Measurements from ENCODE around the gene SUN1. TPM values are rescaled to one million over a fixed set of nuclear protein-coding genes. Genes with fewer than 3 reads are reported as not detected.

The SUN1 gene
- total and polyA plus RNA-seq, 2 experiments from 2014 or later = 63.3 to 145 TPM

- no peak for DNase-seq (ENCODE audit: low spot score)
These were observed 10.6 kb upstream of the SUN1 start for GRCh38 chr7:821688-822087.

GRCh38 chr7:822692-823276 is 9.5 kb upstream of the SUN1 start:
- H3K27me3 ChIP-seq (ENCODE audit: insufficient read depth) = no peaks in the 10 kb centered on the region
- H3K4me1 ChIP-seq (ENCODE audit: insufficient read depth) = peaks cover 27% of the 10 kb centered on the region
- no peak overlapping the region for H3K4me2 ChIP-seq
- no peaks in the 10 kb centered on the region for H3K9me2 ChIP-seq (ENCODE audit: insufficient read depth)
- no peak overlapping the region for H2AFZ ChIP-seq
- DNase-seq (ENCODE audit: low spot score) = peak; percentile 83
- H3K9me3 Mint-ChIP-seq = no peaks in the 10 kb centered on the region; the same call in 2 of the 3 replicates
- peak overlapping the region; percentile 51 for H3K27ac Mint-ChIP-seq
- peaks cover 24% of the 10 kb centered on the region for H3K36me3 Mint-ChIP-seq (ENCODE audit: low read depth)
- ATAC-seq = peak; percentile 90
- no peak overlapping the region for H3K4me3 ChIP-seq
- peaks cover 65% of the 10 kb centered on the region for H4K20me1 ChIP-seq (replicated peaks; ENCODE audit: insufficient read depth)
- H3K27me3 Mint-ChIP-seq (ENCODE audit: insufficient read depth, low read depth, poor library complexity) = peaks cover 6% of the 10 kb centered on the region
- peaks cover 62% of the 10 kb centered on the region for H3K4me1 Mint-ChIP-seq
- H3K27ac ChIP-seq (ENCODE audit: low read depth) = 0 out of 2 replicates have a peak overlapping the region, but pooled peaks have one; percentile 76
- no peaks in the 10 kb centered on the region for H3K36me3 ChIP-seq (ENCODE audit: insufficient read depth)
- peaks cover 10% of the 10 kb centered on the region; the same call in 1 of the 2 replicates for H3F3A ChIP-seq (replicated peaks; ENCODE audit: low read depth)
- H3K4me3 Mint-ChIP-seq = no peak overlapping the region; the same call in 2 of the 3 replicates
- peaks cover 100% of the 10 kb centered on the region for H3K79me2 ChIP-seq (replicated peaks; ENCODE audit: insufficient read depth)
- TF ChIP-seq CTCF (conservative IDR thresholded peaks at IDR 0.05; ENCODE audit: low read depth in 2 of 2) (peak; percentile 68 to 82), JUNB (IDR thresholded peaks at IDR 0.05; ENCODE audit: unreplicated experiment) (no peak)

More at GRCh38 chr7:821688-822087, 10.6 kb upstream of the SUN1 start:
- Histone ChIP-seq H4K20me1 (replicated peaks; ENCODE audit: insufficient read depth) (peaks cover 60% of the 10 kb centered on the region), H3K9me2 (ENCODE audit: insufficient read depth) (no peaks in the 10 kb centered on the region), H3K36me3 (ENCODE audit: insufficient read depth) (no peaks in the 10 kb centered on the region), H3K4me2 (no peak overlapping the region), H3K27me3 (ENCODE audit: insufficient read depth) (no peaks in the 10 kb centered on the region), H3K4me1 (ENCODE audit: insufficient read depth) (peaks cover 30% of the 10 kb centered on the region), H3K79me2 (replicated peaks; ENCODE audit: insufficient read depth) (peaks cover 98% of the 10 kb centered on the region), H3F3A (replicated peaks; ENCODE audit: low read depth) (peaks cover 10% of the 10 kb centered on the region; the same call in 1 of the 2 replicates), H2AFZ (no peak overlapping the region), H3K4me3 (no peak overlapping the region), H3K27ac (ENCODE audit: low read depth) (0 out of 2 replicates have a peak overlapping the region, but pooled peaks have one; percentile 7)
- peak overlapping the region; percentile 26; the same call in 1 of the 2 replicates for H3K27ac Mint-ChIP-seq
- peaks cover 29% of the 10 kb centered on the region for H3K36me3 Mint-ChIP-seq (ENCODE audit: low read depth)
- peaks cover 14% of the 10 kb centered on the region for H3K27me3 Mint-ChIP-seq (ENCODE audit: insufficient read depth, low read depth, poor library complexity)
- ATAC-seq = no peak
- no peaks in the 10 kb centered on the region; the same call in 2 of the 3 replicates for H3K9me3 Mint-ChIP-seq
- H3K4me1 Mint-ChIP-seq = peaks cover 66% of the 10 kb centered on the region
- no peak overlapping the region for H3K4me3 Mint-ChIP-seq
- TF ChIP-seq NANOG (IDR thresholded peaks at IDR 0.05; ENCODE audit: borderline replicate concordance) = no peak
- TF ChIP-seq CTCF (conservative IDR thresholded peaks at IDR 0.05; ENCODE audit: low read depth in 2 of 2) = peak in 1 of 2 experiments; percentile 25; a peak in 1 of 4 replicates

GRCh38 chr7:823649-824048 is 8.6 kb upstream of the SUN1 start:
- peak overlapping the region; percentile 51; the same call in 1 of the 2 replicates for H3K27ac Mint-ChIP-seq
- H3K9me3 Mint-ChIP-seq = no peaks in the 10 kb centered on the region
- Histone ChIP-seq H3K9me2 (ENCODE audit: insufficient read depth) (no peaks in the 10 kb centered on the region), H3K27me3 (ENCODE audit: insufficient read depth) (no peaks in the 10 kb centered on the region), H3K79me2 (replicated peaks; ENCODE audit: insufficient read depth) (peaks cover 100% of the 10 kb centered on the region), H4K20me1 (replicated peaks; ENCODE audit: insufficient read depth) (peaks cover 69% of the 10 kb centered on the region), H3K4me1 (ENCODE audit: insufficient read depth) (peaks cover 24% of the 10 kb centered on the region), H3K36me3 (ENCODE audit: insufficient read depth) (no peaks in the 10 kb centered on the region), H3K4me3 (no peak overlapping the region), H3F3A (replicated peaks; ENCODE audit: low read depth) (peaks cover 10% of the 10 kb centered on the region; the same call in 1 of the 2 replicates), H3K4me2 (no peak overlapping the region), H3K27ac (ENCODE audit: low read depth) (no peak overlapping the region), H2AFZ (no peak overlapping the region)
- H3K27me3 Mint-ChIP-seq (ENCODE audit: insufficient read depth, low read depth, poor library complexity) = peaks cover 3% of the 10 kb centered on the region
- peaks cover 54% of the 10 kb centered on the region for H3K4me1 Mint-ChIP-seq
- DNase-seq (ENCODE audit: low spot score) (no peak), ATAC-seq (no peak)
- peaks cover 16% of the 10 kb centered on the region for H3K36me3 Mint-ChIP-seq (ENCODE audit: low read depth)
- H3K4me3 Mint-ChIP-seq = no peak overlapping the region
- no peak for TF ChIP-seq ZNF114 (CRISPR knock-in tag; IDR thresholded peaks at IDR 0.05)
- no peak for TF ChIP-seq STAT1 (IDR thresholded peaks at IDR 0.05; ENCODE audit: unreplicated experiment)
- TF ChIP-seq ETS1 (IDR thresholded peaks at IDR 0.05) = no peak
- TF ChIP-seq POLR2AphosphoS5 (IDR thresholded peaks at IDR 0.05; ENCODE audit: low read depth) = no peak
- TF ChIP-seq CREB1 (CRISPR knock-in tag; IDR thresholded peaks at IDR 0.05; ENCODE audit: low read depth) = no peak
- no peak for TF ChIP-seq JUNB (IDR thresholded peaks at IDR 0.05; ENCODE audit: unreplicated experiment)
- no peak for TF ChIP-seq ZNF331 (CRISPR knock-in tag; IDR thresholded peaks at IDR 0.05; ENCODE audit: low read depth)

Measured in GM23338 (cell line).